Measurements from ENCODE around the gene CCDC50. TPM values are rescaled to one million over a fixed set of nuclear protein-coding genes. Genes with fewer than 3 reads are reported as not detected.

Gene CCDC50
- total and polyA plus RNA-seq, 4 donors: 23.4 to 119 (median 40.4) TPM

DNA sequence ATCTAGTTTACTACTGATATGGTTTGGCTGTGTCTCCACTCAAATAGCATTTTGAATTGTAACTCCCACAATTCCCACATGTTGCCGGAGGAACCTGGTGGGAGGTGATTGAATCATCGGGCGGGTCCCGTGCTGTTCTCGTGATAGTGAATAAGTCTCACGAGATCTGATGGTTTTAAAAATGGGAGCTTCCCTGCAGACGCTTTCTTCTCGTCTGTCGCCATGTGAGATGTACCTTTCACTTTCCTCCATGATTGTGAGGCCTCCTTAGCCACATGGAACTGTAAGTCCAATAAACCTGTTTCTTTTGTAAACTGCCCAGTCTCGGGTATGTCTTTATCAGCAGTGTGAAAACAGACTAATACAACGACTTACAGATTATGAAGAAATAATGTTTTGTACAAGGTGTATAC is 96.1 kb downstream of the CCDC50 start:
- DNase-seq (no peak), ATAC-seq (ENCODE audit: insufficient read depth, low FRiP score) (no peak)
- H3K4me1 ChIP-seq (ENCODE audit: control insufficient read depth in 5 of 5, insufficient read depth in 5 of 5, low read length in 5 of 5): no peaks in the 10 kb centered on the region
- H3K27me3 ChIP-seq (ENCODE audit: control insufficient read depth in 3 of 3, insufficient read depth in 3 of 3, low read length in 2 of 3): no peaks in the 10 kb centered on the region
- WGBS, 2 donors: 91 to 92% methylated on average over 11 of the region's 11 CpGs
- H3K4me3 ChIP-seq: no peak overlapping the region
- H3K36me3 ChIP-seq (ENCODE audit: control insufficient read depth in 4 of 4, insufficient read depth in 4 of 4, low read length in 4 of 4): no peaks in the 10 kb centered on the region
- no peak overlapping the region for H3K27ac ChIP-seq (ENCODE audit: low read depth in 1 of 2, low read length in 1 of 2)
- H3K9ac ChIP-seq (ENCODE audit: insufficient read depth in 1 of 2, low read length in 2 of 2): no peak overlapping the region
- no peaks in the 10 kb centered on the region for H3K9me3 ChIP-seq (ENCODE audit: control insufficient read depth in 4 of 4, insufficient read depth in 3 of 4, low read length in 3 of 4)
- TF ChIP-seq, protein P1, sequence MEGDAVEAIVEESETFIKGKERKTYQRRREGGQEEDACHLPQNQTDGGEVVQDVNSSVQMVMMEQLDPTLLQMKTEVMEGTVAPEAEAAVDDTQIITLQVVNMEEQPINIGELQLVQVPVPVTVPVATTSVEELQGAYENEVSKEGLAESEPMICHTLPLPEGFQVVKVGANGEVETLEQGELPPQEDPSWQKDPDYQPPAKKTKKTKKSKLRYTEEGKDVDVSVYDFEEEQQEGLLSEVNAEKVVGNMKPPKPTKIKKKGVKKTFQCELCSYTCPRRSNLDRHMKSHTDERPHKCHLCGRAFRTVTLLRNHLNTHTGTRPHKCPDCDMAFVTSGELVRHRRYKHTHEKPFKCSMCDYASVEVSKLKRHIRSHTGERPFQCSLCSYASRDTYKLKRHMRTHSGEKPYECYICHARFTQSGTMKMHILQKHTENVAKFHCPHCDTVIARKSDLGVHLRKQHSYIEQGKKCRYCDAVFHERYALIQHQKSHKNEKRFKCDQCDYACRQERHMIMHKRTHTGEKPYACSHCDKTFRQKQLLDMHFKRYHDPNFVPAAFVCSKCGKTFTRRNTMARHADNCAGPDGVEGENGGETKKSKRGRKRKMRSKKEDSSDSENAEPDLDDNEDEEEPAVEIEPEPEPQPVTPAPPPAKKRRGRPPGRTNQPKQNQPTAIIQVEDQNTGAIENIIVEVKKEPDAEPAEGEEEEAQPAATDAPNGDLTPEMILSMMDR (IDR thresholded peaks at IDR 0.05; ENCODE audit: control extremely low read depth, extremely low read depth): no peak

DNA sequence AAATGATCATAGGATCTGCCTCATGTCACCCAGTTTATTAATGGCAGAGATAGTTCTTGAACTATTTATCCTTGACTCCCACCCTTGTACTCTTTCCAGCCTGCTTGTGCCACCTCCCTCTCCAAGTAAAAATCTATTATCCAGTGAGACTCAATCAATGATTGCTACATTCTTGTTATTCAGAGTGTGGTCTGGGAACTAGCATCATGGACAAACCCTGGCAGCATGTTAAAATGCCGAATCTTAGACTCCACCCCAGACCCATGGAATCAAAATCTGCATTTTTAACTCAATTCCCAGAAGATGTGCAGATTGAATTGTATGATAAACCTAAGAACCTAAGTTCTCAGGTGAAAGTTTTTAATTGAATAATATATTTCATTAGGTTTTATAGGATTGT is 97.1 kb downstream of the CCDC50 start:
- WGBS, 2 donors: 79 to 81% methylated on average over 1 of the region's 1 CpG
- Histone ChIP-seq H3K27ac (ENCODE audit: low read depth in 1 of 2, low read length in 1 of 2) (no peak overlapping the region), H3K9me3 (ENCODE audit: control insufficient read depth in 4 of 4, insufficient read depth in 3 of 4, low read length in 3 of 4) (no peaks in the 10 kb centered on the region), H3K4me3 (no peak overlapping the region), H3K27me3 (ENCODE audit: control insufficient read depth in 3 of 3, insufficient read depth in 3 of 3, low read length in 2 of 3) (no peaks in the 10 kb centered on the region), H3K4me1 (ENCODE audit: control insufficient read depth in 5 of 5, insufficient read depth in 5 of 5, low read length in 5 of 5) (no peaks in the 10 kb centered on the region), H3K36me3 (ENCODE audit: control insufficient read depth in 4 of 4, insufficient read depth in 4 of 4, low read length in 4 of 4) (no peaks in the 10 kb centered on the region), H3K9ac (ENCODE audit: insufficient read depth in 1 of 2, low read length in 2 of 2) (no peak overlapping the region)
- no peak for DNase-seq
- TF ChIP-seq, protein P1 (IDR thresholded peaks at IDR 0.05; ENCODE audit: control extremely low read depth, extremely low read depth): no peak
- ATAC-seq (ENCODE audit: insufficient read depth, low FRiP score): no peak

DNA sequence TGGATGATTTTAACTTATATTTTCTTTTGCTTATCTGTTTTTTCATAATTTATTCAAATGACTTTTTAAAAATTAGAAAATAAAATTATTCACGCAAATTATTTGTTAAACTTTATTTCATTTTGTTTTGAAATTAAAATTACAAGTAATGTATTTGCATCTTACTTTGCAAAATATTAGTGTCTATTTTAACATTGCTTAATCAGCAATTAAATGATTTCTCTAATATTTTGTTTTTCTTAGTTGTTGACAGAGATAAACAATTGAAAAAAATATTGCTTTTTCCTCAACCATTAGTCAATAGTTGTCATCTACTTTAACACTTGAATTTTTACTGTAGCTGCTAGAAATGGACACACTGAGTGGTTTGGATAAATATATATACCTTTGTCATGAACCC is 99.0 kb downstream of the CCDC50 start:
- H3K9ac ChIP-seq (ENCODE audit: insufficient read depth in 1 of 2, low read length in 2 of 2): no peak overlapping the region
- H3K27ac ChIP-seq (ENCODE audit: low read depth in 1 of 2, low read length in 1 of 2): no peak overlapping the region
- H3K4me1 ChIP-seq (ENCODE audit: control insufficient read depth in 5 of 5, insufficient read depth in 5 of 5, low read length in 5 of 5): no peaks in the 10 kb centered on the region
- no peak for DNase-seq
- H3K9me3 ChIP-seq (ENCODE audit: control insufficient read depth in 4 of 4, insufficient read depth in 3 of 4, low read length in 3 of 4): peaks cover 0 to 1% (median 0%) of the 10 kb centered on the region in 4 donors
- H3K36me3 ChIP-seq (ENCODE audit: control insufficient read depth in 4 of 4, insufficient read depth in 4 of 4, low read length in 4 of 4): no peaks in the 10 kb centered on the region
- WGBS, 2 donors: 95 to 96% methylated on average over 1 of the region's 1 CpG
- no peaks in the 10 kb centered on the region for H3K27me3 ChIP-seq (ENCODE audit: control insufficient read depth in 3 of 3, insufficient read depth in 3 of 3, low read length in 2 of 3)
- H3K4me3 ChIP-seq: no peak overlapping the region
- no peak for ATAC-seq (ENCODE audit: insufficient read depth, low FRiP score)
- TF ChIP-seq, protein P1 (IDR thresholded peaks at IDR 0.05; ENCODE audit: control extremely low read depth, extremely low read depth): no peak

DNA sequence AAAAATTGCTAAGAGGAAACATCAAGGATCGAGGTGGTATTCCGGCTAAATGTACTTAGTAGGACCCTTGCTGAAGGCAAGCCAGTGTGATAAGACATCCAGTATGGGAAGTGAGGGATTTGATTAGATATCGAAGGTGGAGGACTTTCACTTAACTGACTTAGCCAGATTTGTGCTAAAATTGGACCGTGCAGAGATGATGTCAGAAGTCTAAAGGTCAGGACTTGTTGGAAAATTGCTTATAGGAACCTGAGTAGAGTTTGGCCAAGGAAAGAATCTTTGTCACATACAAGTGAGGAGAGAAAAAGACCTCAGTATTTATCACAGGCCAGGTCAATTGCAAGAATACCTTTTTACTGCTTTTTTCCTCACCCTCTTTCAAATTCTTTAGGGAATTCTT is 100.9 kb downstream of the CCDC50 start:
- H3K27ac ChIP-seq (ENCODE audit: low read depth in 1 of 2, low read length in 1 of 2): no peak overlapping the region
- ATAC-seq (ENCODE audit: insufficient read depth, low FRiP score) (no peak), DNase-seq (no peak)
- TF ChIP-seq, protein P1 (IDR thresholded peaks at IDR 0.05; ENCODE audit: control extremely low read depth, extremely low read depth): no peak
- no peak overlapping the region for H3K9ac ChIP-seq (ENCODE audit: insufficient read depth in 1 of 2, low read length in 2 of 2)
- no peak overlapping the region for H3K4me3 ChIP-seq
- whole genome bisulfite sequencing, 2 donors: 70% methylated on average over 4 of the region's 4 CpGs
- no peaks in the 10 kb centered on the region for H3K36me3 ChIP-seq (ENCODE audit: control insufficient read depth in 4 of 4, insufficient read depth in 4 of 4, low read length in 4 of 4)
- H3K9me3 ChIP-seq (ENCODE audit: control insufficient read depth in 4 of 4, insufficient read depth in 3 of 4, low read length in 3 of 4): peaks cover 0 to 1% (median 0%) of the 10 kb centered on the region in 4 donors
- no peaks in the 10 kb centered on the region for H3K27me3 ChIP-seq (ENCODE audit: control insufficient read depth in 3 of 3, insufficient read depth in 3 of 3, low read length in 2 of 3)
- no peaks in the 10 kb centered on the region for H3K4me1 ChIP-seq (ENCODE audit: control insufficient read depth in 5 of 5, insufficient read depth in 5 of 5, low read length in 5 of 5)

Measured in lung (tissue), 12 donors.